Measurements from ENCODE around the gene CKAP5. TPM values are rescaled to one million over a fixed set of nuclear protein-coding genes. Genes with fewer than 3 reads are reported as not detected.

CKAP5 gene
- total RNA-seq, 4 donors from 2014 or later, result 39.8 to 46.9 (median 43.4) TPM

DNA sequence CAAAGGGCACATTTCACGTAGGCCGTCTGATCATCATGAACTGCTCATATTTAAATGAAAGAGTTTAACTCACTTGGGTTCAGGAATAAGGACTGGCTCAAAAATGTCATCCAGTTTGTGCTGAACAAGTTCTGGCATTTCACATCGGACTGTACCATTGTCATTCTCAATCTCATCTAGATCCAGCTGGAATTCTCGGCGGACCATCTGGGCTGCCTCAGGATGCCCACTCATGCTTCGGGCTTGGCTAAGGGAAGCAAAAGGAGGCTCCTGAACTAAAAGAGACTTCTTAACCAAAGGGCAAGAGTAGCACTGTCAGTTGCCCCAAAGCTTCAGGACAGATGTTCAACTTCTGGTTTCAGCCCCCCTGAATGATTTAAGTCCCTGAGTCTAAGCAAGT, 86.9 kb downstream of the CKAP5 start:
- Histone ChIP-seq H3K9me3 (no peaks in the 10 kb centered on the region), H3K27ac (no peak overlapping the region), H3K4me3 (no peak overlapping the region), H3K27me3 (no peaks in the 10 kb centered on the region), H3K4me1 (no peaks in the 10 kb centered on the region), H3K36me3 (peaks cover 11 to 100% of the 10 kb centered on the region in 2 donors)
- TF ChIP-seq, protein P1, sequence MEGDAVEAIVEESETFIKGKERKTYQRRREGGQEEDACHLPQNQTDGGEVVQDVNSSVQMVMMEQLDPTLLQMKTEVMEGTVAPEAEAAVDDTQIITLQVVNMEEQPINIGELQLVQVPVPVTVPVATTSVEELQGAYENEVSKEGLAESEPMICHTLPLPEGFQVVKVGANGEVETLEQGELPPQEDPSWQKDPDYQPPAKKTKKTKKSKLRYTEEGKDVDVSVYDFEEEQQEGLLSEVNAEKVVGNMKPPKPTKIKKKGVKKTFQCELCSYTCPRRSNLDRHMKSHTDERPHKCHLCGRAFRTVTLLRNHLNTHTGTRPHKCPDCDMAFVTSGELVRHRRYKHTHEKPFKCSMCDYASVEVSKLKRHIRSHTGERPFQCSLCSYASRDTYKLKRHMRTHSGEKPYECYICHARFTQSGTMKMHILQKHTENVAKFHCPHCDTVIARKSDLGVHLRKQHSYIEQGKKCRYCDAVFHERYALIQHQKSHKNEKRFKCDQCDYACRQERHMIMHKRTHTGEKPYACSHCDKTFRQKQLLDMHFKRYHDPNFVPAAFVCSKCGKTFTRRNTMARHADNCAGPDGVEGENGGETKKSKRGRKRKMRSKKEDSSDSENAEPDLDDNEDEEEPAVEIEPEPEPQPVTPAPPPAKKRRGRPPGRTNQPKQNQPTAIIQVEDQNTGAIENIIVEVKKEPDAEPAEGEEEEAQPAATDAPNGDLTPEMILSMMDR (IDR thresholded peaks at IDR 0.05), result no peak
- TF ChIP-seq EP300 (IDR thresholded peaks at IDR 0.05) (no peak), POLR2AphosphoS5 (IDR thresholded peaks at IDR 0.05) (no peak), POLR2A (IDR thresholded peaks at IDR 0.05) (no peak)
- ATAC-seq, result no peak
- 94 to 96% methylated on average over 6 of the region's 6 CpGs for WGBS, 2 donors (ENCODE audit: low coverage in 1 of 2)

DNA sequence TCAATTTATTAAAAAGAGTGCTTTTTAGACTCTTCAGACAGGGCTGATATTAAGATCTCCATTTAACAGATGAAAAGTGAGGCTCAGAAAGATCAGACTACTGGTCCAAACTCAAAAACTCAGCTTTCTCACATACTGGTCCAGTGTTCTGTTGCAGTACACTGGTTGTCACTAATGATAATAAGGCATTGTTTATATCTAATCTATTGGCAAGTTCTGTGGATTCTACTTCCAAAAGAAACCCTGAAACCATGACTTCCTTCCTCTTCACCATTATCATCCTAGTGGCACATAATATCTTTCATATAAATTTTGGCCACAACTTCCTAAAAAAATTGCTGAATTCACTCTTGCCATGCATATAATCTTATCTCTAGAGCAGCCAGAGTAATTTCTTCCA, 90.1 kb downstream of the CKAP5 start:
- no peaks in the 10 kb centered on the region for H3K4me1 ChIP-seq
- ATAC-seq, result no peak
- no peak overlapping the region for H3K4me3 ChIP-seq
- TF ChIP-seq POLR2AphosphoS5 (IDR thresholded peaks at IDR 0.05) (no peak), POLR2A (IDR thresholded peaks at IDR 0.05) (no peak), EP300 (IDR thresholded peaks at IDR 0.05) (no peak)
- TF ChIP-seq, protein P1 (IDR thresholded peaks at IDR 0.05), result no peak
- H3K36me3 ChIP-seq, result peaks cover 8 to 98% of the 10 kb centered on the region in 2 donors
- no peaks in the 10 kb centered on the region for H3K27me3 ChIP-seq
- H3K27ac ChIP-seq, result no peak overlapping the region
- no peaks in the 10 kb centered on the region for H3K9me3 ChIP-seq

DNA sequence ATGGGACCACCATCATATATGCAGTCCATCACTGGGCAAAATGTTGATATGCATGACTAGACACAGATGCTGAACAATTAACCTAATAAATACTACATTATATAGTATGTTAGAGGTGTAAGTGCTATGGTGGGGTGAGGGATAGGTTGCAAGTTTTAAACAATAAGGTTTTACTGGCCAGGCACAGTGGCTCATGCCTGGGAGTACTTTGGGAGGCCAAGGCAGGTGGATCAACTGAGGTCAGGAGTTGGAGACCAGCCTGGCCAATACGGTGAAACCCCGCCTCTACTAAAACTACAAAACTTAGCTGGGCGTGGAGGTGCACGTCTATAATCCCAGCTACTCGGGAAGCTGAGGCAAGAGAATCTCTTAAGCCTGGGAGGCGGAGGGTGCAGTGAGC, 98.9 kb downstream of the CKAP5 start:
- ATAC-seq, result no peak
- WGBS, 2 donors (ENCODE audit: low coverage in 1 of 2), result 86 to 94% methylated on average over 6 of the region's 6 CpGs
- no peak for TF ChIP-seq EP300 (IDR thresholded peaks at IDR 0.05)
- TF ChIP-seq POLR2AphosphoS5 (IDR thresholded peaks at IDR 0.05), result no peak
- TF ChIP-seq, protein P1 (IDR thresholded peaks at IDR 0.05), result no peak
- TF ChIP-seq POLR2A (IDR thresholded peaks at IDR 0.05), result no peak
- no peak overlapping the region for H3K27ac ChIP-seq
- no peak overlapping the region for H3K4me3 ChIP-seq
- no peaks in the 10 kb centered on the region for H3K9me3 ChIP-seq
- peaks cover 10 to 98% of the 10 kb centered on the region in 2 donors for H3K36me3 ChIP-seq
- H3K27me3 ChIP-seq, result no peaks in the 10 kb centered on the region
- H3K4me1 ChIP-seq, result no peaks in the 10 kb centered on the region

DNA sequence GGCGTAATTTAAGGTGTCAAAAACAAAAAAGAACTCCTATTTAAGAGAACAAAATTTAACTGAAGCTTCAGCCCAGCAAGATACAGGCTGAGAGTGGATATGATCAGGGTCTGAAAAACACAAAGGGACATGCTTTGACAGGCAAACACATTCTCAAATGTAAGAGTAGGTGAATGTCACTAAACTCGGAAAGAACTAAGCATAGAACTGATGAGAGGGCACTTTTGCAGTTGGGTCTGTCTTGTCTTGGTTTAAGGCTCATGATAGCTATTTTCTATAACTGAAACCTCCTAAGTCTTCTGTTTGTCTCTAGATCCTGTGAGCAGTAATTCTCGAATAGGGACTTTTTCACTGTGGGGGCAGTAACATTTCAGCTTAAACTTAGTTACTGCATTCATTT, 100.1 kb downstream of the CKAP5 start:
- no peaks in the 10 kb centered on the region for H3K9me3 ChIP-seq
- TF ChIP-seq POLR2A (IDR thresholded peaks at IDR 0.05), result no peak
- TF ChIP-seq POLR2AphosphoS5 (IDR thresholded peaks at IDR 0.05), result no peak
- no peak for TF ChIP-seq EP300 (IDR thresholded peaks at IDR 0.05)
- TF ChIP-seq, protein P1 (IDR thresholded peaks at IDR 0.05), result no peak
- no peaks in the 10 kb centered on the region for H3K4me1 ChIP-seq
- peaks cover 7 to 100% of the 10 kb centered on the region in 2 donors for H3K36me3 ChIP-seq
- no peak for ATAC-seq
- H3K4me3 ChIP-seq, result no peak overlapping the region
- 89 to 90% methylated on average over 3 of the region's 3 CpGs for WGBS, 2 donors (ENCODE audit: low coverage in 1 of 2)
- H3K27ac ChIP-seq, result no peak overlapping the region
- no peaks in the 10 kb centered on the region for H3K27me3 ChIP-seq

DNA sequence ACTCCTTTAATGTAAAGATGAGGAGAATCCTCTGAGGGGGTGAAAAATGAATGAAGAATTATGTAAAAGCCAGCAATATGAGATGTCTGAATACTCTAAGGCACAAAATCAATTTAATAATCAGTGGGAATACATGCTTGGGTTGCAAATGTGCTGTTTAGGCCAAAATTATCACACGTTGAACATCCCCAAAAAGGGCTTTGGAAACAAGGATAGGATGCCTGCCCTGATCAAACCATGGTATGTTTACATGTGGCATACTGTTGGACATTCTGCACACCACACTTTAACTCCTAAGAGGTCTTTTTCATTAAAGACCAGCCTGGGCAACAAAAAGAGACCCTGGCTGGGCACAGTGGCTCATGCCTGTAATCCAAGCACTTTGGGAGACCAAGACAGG, 100.8 kb downstream of the CKAP5 start:
- H3K4me3 ChIP-seq, result no peak overlapping the region
- H3K4me1 ChIP-seq, result no peaks in the 10 kb centered on the region
- TF ChIP-seq, protein P1 (IDR thresholded peaks at IDR 0.05), result no peak
- TF ChIP-seq POLR2AphosphoS5 (IDR thresholded peaks at IDR 0.05) (no peak), POLR2A (IDR thresholded peaks at IDR 0.05) (no peak), EP300 (IDR thresholded peaks at IDR 0.05) (no peak)
- ATAC-seq, result no peak
- H3K36me3 ChIP-seq, result peaks cover 3 to 100% of the 10 kb centered on the region in 2 donors
- 75 to 100% methylated on average over 1 of the region's 1 CpG for WGBS, 2 donors (ENCODE audit: low coverage in 1 of 2)
- H3K9me3 ChIP-seq, result no peaks in the 10 kb centered on the region
- H3K27ac ChIP-seq, result no peak overlapping the region
- H3K27me3 ChIP-seq, result no peaks in the 10 kb centered on the region

All from gastroesophageal sphincter (tissue), 4 donors.